HS-27A (cell line): ENCODE results near the gene TBC1D22A.
"Not testable (repeated sequence)": the region's sequence is repeated elsewhere in the genome, so short reads cannot be mapped to it uniquely, and the experiment has no call there.

ENCODE experiments used
- DNase-seq: peaks from one replicate; pipeline ENCODE4 v3.0.0-alpha.2; 2012; ENCODE audit warnings: low read depth, missing footprints

Gene TBC1D22A

GRCh38 chr22:47124451-47124881, 362.0 kb downstream of the TBC1D22A start:
- DNase-seq, result no peak

- no peak for DNase-seq
Observed at GRCh38 chr22:47124961-47125360, 362.5 kb downstream of the TBC1D22A start.

DNA sequence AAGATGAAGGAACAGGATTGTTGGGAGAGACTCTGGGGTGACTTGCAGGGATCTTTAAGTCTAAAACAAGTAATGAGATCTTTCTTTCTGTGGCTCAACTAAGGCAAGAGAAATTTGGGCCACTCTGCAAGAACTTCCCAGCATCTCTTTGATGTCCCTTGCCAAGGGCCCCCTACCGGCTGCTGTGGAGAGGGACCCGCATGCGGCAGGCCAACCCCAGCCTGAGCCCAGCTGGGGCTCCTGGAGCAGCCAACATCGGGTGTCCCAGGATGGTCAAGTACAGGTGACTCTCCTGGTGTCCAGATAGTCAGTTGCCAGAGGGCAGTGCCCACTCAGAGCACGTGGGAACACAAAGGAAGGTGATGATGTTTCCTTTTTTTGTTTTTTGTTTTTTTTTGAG, 363.2 kb downstream of the TBC1D22A start:
- no peak for DNase-seq

GRCh38 chr22:47126344-47126811, 363.9 kb downstream of the TBC1D22A start:
- no peak for DNase-seq

GRCh38 chr22:47127441-47127871, 365.0 kb downstream of the TBC1D22A start:
- no peak for DNase-seq

- DNase-seq, result no peak
Observed at GRCh38 chr22:47128216-47128615, 365.8 kb downstream of the TBC1D22A start.

DNA sequence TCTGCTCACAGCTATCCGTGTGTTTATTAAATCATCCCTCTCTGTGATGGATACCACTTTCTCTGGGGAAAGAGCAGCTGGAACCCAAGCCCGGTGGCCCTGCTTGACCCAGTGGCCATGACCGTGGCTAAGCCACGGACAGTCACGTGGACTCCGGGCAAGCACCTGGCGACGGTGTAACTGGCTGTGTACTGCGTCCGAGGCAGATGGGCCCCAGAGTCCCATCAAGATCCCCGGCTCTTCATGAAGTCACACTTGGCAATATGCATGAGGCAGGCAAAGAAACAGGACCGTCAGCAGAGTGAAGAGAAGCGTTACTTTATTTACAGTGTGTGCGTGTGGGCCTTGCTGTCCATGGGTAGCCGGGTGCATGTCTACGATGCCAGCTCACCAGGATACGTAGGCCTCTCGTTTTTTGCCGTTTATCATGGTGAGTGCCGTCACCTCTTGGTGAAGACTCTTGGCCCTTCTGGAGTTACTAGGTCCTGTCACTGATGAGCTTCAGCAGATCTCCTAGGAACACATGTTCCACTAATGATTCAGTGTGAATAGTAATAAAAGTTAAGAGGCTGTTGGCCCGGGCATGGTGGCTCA, 366.3 kb downstream of the TBC1D22A start:
- DNase-seq, result no peak

DNA sequence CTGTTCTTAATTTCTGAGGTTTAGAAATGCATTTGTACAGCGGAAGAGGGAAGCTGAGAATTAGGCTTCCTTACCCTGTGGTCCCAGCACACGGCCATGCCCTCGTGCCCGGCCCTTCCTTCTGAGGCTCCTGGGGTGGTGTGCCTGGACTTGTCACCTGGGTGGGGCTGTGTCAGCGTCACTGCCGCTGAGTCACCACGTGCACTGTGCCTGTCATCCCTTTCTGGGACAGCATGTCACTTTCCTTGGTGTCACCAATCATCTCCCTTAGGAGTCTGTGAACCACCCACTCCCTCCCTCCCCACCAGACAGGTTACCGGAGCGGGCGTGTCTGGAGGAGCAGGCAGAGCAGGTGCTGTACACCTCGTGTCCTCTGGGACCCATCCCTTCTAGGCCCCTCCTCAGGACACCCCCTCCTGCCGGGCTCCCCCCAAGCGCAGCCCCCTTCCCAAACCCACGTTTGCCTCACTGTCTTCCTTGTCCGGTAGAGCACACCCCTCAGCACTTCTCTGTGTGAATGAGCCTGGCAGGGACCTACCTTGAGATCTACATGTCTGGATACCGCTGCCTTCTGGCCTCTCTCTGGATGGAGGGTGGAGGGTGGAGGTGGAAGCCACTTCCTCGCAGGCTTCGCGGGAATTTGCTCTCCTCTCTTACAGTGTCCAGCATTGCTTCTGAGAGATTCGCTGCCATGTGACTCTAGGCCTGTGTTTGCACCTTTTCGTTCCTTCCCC, 367.6 kb downstream of the TBC1D22A start:
- no peak for DNase-seq

DNA sequence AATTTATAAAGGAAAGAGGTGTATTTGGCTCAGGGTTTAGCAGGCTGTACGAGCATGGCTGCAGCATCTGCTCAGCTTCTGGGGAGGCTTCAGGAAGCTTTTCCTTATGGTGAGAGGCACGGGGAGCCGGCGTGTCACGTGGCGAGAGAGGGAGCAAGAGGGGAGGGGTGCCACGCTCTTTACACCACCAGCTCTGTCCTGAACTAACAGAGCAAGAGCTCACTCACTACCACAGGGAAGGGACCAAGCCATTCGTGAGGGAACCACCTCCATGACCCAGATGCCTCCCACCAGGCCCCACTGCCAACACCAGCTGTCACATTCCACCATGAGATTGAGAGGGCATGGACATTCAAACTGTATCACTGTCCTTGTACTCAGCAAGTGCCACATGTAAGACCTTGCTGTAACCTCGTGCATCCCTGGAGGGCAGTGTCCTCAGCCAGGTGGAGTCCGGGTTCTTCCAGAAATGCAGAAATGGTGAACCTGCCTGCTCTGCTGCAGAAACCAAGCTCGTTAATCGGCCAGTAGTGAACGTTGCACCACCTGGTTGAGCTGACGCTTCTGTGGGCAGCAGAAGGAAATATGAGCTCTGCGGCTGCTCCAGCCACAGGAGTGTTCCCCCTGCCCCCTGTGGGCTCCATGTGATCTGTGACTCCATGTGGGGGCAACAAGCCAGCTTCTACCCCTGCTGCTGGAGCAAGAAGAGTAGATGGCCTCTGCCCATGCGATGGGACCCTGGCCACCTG, 368.6 kb downstream of the TBC1D22A start:
- DNase-seq, result no peak

GRCh38 chr22:47131632-47132427, 369.4 kb downstream of the TBC1D22A start:
- DNase-seq, result no peak

GRCh38 chr22:47132428-47132825, 370.0 kb downstream of the TBC1D22A start:
- DNase-seq, result no peak

GRCh38 chr22:47133061-47133969, 370.9 kb downstream of the TBC1D22A start:
- no peak for DNase-seq

DNA sequence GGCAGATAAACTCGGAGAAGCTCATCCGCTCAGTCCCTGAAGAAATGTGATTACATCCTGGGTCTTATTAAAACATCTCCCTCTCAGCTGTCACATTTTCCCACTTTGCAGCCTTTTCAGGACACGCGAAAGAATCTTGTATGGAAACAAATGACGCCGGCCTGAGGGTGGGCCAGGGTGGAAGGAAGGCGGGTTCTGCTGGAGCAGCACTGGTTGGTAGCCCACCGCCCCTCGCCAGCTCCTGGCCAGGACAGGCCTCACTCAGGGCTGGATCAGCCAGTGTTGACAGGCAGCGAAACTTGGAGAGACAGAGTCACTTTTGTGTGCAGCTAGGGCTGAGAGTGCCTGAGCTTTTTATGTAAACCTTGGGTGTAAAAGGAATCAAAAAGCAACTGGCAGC, 371.8 kb downstream of the TBC1D22A start:
- DNase-seq, result no peak

- DNase-seq, result no peak
Observed at GRCh38 chr22:47135338-47135737, 372.9 kb downstream of the TBC1D22A start.

- DNase-seq, result no peak
Observed at GRCh38 chr22:47136050-47136449, 373.6 kb downstream of the TBC1D22A start.

DNA sequence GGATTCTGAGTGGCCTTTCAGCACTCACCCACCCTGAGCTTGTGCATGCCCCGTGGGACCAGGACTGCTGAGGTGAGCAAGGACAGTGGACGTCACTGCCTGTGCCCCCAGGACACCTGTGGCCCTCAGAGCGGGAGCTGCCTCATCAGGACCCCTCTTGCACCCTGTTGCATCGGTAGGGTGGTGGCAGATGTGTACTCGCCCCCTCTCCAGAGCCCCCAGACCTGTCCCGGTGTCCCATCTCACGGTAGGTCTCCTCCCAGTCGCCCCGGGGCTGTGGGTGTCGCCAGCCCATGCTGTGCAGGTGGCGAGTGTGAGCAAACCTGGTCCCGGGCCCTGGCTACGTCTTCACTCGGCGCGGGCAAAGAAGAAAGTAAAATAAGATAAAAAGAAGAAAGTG, 374.2 kb downstream of the TBC1D22A start:
- DNase-seq, result no peak

DNA sequence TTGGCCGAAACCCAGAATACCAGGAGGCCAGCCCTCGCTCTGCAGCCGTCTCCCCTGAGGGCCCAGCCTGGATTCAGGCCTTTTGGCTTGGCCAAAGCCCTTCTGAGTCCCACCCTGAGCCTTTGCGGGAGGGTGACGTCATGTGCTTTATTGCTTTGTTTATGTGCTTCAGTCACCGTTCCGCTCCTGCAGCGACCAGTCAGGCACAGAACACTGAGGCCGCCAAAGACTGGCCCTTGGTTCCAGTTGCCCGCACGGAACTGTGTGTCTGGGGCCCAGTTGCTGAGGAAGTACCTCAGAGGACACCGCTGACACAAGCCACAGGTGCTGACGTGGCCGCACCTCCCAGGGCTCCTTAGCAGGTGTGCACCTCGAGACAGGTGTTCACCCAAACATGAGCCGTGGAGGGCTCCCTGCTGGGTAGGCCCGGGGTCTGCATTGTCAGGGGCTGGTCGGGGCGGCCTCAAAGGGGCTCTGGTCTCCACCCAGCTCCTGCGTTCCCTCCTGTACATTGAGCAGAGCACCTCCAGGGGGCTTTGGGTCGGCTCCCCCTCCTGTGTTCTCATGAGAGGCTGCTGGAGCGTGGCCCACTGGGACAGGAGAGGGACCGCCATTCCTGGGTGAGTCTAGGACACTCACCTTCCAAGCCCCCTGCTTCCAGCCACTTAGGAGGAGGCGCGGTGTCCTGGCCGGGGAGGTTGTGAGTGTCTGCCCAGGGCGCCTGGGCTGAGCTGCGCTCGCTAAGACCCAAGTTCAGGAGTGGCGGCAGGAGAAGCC, 376.8 kb downstream of the TBC1D22A start:
- DNase-seq, result no peak

GRCh38 chr22:47139790-47140119, 377.3 kb downstream of the TBC1D22A start:
- no peak for DNase-seq

- not testable (repeated sequence) for DNase-seq
Observed at GRCh38 chr22:47140975-47141374, 378.5 kb downstream of the TBC1D22A start.

GRCh38 chr22:47142427-47143046, 380.1 kb downstream of the TBC1D22A start:
- DNase-seq, result no peak
